Measurements from ENCODE around the gene EPB41L2. TPM values are rescaled to one million over a fixed set of nuclear protein-coding genes. Genes with fewer than 3 reads are reported as not detected.

Gene EPB41L2
- total and polyA plus RNA-seq, 2 donors from 2014 or later: 19.6 to 111 TPM

- peaks cover 0 to 4% (median 0%) of the 10 kb centered on the region in 3 donors for H3K36me3 ChIP-seq (ENCODE audit: control insufficient read depth in 2 of 3, insufficient read depth in 3 of 3, low read length in 3 of 3)
- H3K9ac ChIP-seq (ENCODE audit: low read length in 3 of 3): no peak overlapping the region
- H3K9me3 ChIP-seq (ENCODE audit: control insufficient read depth in 2 of 3, insufficient read depth in 1 of 3, low read length in 3 of 3): no peaks in the 10 kb centered on the region
- H3K4me3 ChIP-seq (ENCODE audit: low read length in 3 of 3): no peak overlapping the region
- TF ChIP-seq, protein P1, sequence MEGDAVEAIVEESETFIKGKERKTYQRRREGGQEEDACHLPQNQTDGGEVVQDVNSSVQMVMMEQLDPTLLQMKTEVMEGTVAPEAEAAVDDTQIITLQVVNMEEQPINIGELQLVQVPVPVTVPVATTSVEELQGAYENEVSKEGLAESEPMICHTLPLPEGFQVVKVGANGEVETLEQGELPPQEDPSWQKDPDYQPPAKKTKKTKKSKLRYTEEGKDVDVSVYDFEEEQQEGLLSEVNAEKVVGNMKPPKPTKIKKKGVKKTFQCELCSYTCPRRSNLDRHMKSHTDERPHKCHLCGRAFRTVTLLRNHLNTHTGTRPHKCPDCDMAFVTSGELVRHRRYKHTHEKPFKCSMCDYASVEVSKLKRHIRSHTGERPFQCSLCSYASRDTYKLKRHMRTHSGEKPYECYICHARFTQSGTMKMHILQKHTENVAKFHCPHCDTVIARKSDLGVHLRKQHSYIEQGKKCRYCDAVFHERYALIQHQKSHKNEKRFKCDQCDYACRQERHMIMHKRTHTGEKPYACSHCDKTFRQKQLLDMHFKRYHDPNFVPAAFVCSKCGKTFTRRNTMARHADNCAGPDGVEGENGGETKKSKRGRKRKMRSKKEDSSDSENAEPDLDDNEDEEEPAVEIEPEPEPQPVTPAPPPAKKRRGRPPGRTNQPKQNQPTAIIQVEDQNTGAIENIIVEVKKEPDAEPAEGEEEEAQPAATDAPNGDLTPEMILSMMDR (IDR thresholded peaks at IDR 0.05; ENCODE audit: borderline replicate concordance, extremely low read depth, insufficient read depth): no peak
- no peaks in the 10 kb centered on the region for H3K27me3 ChIP-seq (ENCODE audit: control insufficient read depth, insufficient read depth, low read length)
- no peak for FAIRE-seq
- no peak overlapping the region for H3K27ac ChIP-seq (ENCODE audit: low read depth in 2 of 2, low read length in 2 of 2)
- intact Hi-C loops (cut with DNase I): no loop called here
- no peaks in the 10 kb centered on the region for H3K4me1 ChIP-seq (ENCODE audit: control insufficient read depth in 2 of 3, insufficient read depth in 2 of 3, low read depth in 1 of 3, low read length in 3 of 3)
- no peak for DNase-seq
These were observed 200.7 kb downstream of the EPB41L2 start for GRCh38 chr6:130862370-130862769.

DNA sequence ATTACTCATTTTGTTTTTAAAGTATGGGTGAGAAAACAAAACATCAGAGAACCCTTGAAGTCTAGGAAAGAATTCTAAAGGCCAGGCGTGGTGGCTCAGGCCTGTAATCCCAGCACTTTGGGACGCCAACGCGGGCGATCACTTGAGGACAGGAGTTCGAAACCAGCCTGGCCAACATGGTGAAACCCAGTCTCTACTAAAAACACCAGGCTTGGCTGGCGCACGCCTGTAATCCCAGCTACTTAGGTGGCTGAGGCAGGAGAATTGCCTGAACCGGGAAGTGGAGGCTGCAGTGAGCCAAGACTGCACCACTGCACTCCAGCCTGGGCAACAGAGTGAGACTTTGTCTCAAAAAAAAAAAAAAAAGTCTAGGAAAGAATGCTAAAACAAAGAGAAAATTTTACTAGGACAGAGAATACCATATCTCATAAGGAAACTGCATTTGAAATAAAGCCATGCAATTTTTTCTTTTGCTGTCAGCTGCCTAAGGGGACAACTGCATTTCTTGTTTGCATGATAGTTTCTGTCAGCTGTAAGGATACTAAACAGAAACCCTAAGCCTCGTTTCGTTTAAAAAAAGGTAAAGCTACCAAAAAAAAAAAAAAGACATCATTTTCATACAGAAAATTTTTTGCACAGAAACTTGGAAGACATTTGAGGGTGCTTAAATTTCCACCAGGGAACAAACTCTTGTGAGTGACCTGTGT lies 203.7 kb downstream of the EPB41L2 start:
- TF ChIP-seq, protein P1 (IDR thresholded peaks at IDR 0.05; ENCODE audit: borderline replicate concordance, extremely low read depth, insufficient read depth): no peak
- DNase-seq: no peak
- Histone ChIP-seq H3K36me3 (ENCODE audit: control insufficient read depth in 2 of 3, insufficient read depth in 3 of 3, low read length in 3 of 3) (peaks cover 0 to 4% (median 0%) of the 10 kb centered on the region in 3 donors), H3K4me3 (ENCODE audit: low read length in 3 of 3) (no peak overlapping the region), H3K4me1 (ENCODE audit: control insufficient read depth in 2 of 3, insufficient read depth in 2 of 3, low read depth in 1 of 3, low read length in 3 of 3) (no peaks in the 10 kb centered on the region), H3K9ac (ENCODE audit: low read length in 3 of 3) (no peak overlapping the region), H3K9me3 (ENCODE audit: control insufficient read depth in 2 of 3, insufficient read depth in 1 of 3, low read length in 3 of 3) (no peaks in the 10 kb centered on the region), H3K27ac (ENCODE audit: low read depth in 2 of 2, low read length in 2 of 2) (no peak overlapping the region), H3K27me3 (ENCODE audit: control insufficient read depth, insufficient read depth, low read length) (no peaks in the 10 kb centered on the region)
- no peak for FAIRE-seq
- intact Hi-C loops (cut with DNase I): no loop called here

GRCh38 chr6:130858498-130859160 lies 204.4 kb downstream of the EPB41L2 start:
- intact Hi-C loops (cut with DNase I): no loop called here
- Histone ChIP-seq H3K9me3 (ENCODE audit: control insufficient read depth in 2 of 3, insufficient read depth in 1 of 3, low read length in 3 of 3) (no peaks in the 10 kb centered on the region), H3K9ac (ENCODE audit: low read length in 3 of 3) (no peak overlapping the region), H3K36me3 (ENCODE audit: control insufficient read depth in 2 of 3, insufficient read depth in 3 of 3, low read length in 3 of 3) (peaks cover 0 to 4% (median 0%) of the 10 kb centered on the region in 3 donors), H3K4me3 (ENCODE audit: low read length in 3 of 3) (no peak overlapping the region), H3K27ac (ENCODE audit: low read depth in 2 of 2, low read length in 2 of 2) (no peak overlapping the region), H3K4me1 (ENCODE audit: control insufficient read depth in 2 of 3, insufficient read depth in 2 of 3, low read depth in 1 of 3, low read length in 3 of 3) (no peaks in the 10 kb centered on the region), H3K27me3 (ENCODE audit: control insufficient read depth, insufficient read depth, low read length) (no peaks in the 10 kb centered on the region)
- no peak for FAIRE-seq
- DNase-seq: no peak
- TF ChIP-seq, protein P1 (IDR thresholded peaks at IDR 0.05; ENCODE audit: borderline replicate concordance, extremely low read depth, insufficient read depth): no peak

All from kidney (tissue), 14 donors.